IMR-90 (cell line): Measurements from ENCODE around the gene RNF14. TPM values are rescaled to one million over a fixed set of nuclear protein-coding genes. Genes with fewer than 3 reads are reported as not detected.

Experiments used
- ATAC-seq: fragments of 200-7000 bp; cut with Tn5 transposase; 2 replicates; pipeline ENCODE4 v1.9.1; 2020; ENCODE audit warnings: low read depth, mild to moderate bottlenecking, moderate library complexity
- BruUV-seq: library from RNA; stranded (reverse); fragments of 400-500 nt; replicated peaks from 2 replicates; lab custom pipeline; 2021; lab: Mats Ljungman, UMichigan
- CTCF ChIA-PET: fragments of 300-600 bp; formaldehyde crosslinking; extraction: SDS; loops from one replicate; lab custom pipeline; 2021; ENCODE audit warnings: antibody characterized with exemption; lab: Yijun Ruan, JAX
- POLR2A ChIA-PET: fragments of 300-600 bp; sonication (Branson Sonifier 250); formaldehyde crosslinking; loops from one replicate; lab custom pipeline; 2022; ENCODE audit warnings: antibody characterized with exemption; ENCODE audit not compliant: unreplicated experiment; lab: Charles Lee
- DNase-seq: peaks from one replicate; pipeline ENCODE4 v3.0.0; 2013
- H2AFZ ChIP-seq: replicated peaks from 2 replicates; pipeline ENCODE3; 2013; ENCODE audit warnings: low read length, mild to moderate bottlenecking; ENCODE audit not compliant: poor library complexity
- H2AK5ac ChIP-seq: 2 replicates; pipeline ENCODE4 v1.6.1; 2013; ENCODE audit warnings: low read depth, low read length, inconsistent platforms
- H2AK9ac ChIP-seq: replicated peaks from 2 replicates; pipeline ENCODE3; 2013; ENCODE audit warnings: mild to moderate bottlenecking, low read depth, low read length, moderate library complexity; ENCODE audit not compliant: poor library complexity
- H2BK120ac ChIP-seq: 2 replicates; pipeline ENCODE4 v1.6.1; 2013; ENCODE audit warnings: low read depth, low read length, inconsistent platforms
- H2BK15ac ChIP-seq: 3 replicates; pipeline ENCODE4 v1.6.1; 2013; ENCODE audit warnings: low read depth, low read length, inconsistent platforms
- H2BK20ac ChIP-seq: 2 replicates; pipeline ENCODE4 v1.6.1; 2013; ENCODE audit warnings: low read depth, mild to moderate bottlenecking, inconsistent platforms, low read length, moderate library complexity
- H2BK5ac ChIP-seq: 2 replicates; pipeline ENCODE4 v1.6.1; 2013; ENCODE audit warnings: mild to moderate bottlenecking, low read depth, low read length, inconsistent platforms; ENCODE audit not compliant: poor library complexity, severe bottlenecking
- H3K14ac ChIP-seq: replicated peaks from 2 replicates; pipeline ENCODE4 v1.6.1; 2013; ENCODE audit warnings: low read depth, low read length, inconsistent platforms
- H3K18ac ChIP-seq: 2 replicates; pipeline ENCODE4 v1.6.1; 2013; ENCODE audit warnings: low read depth, low read length, control low read depth
- H3K23ac ChIP-seq: 2 replicates; pipeline ENCODE4 v1.6.1; 2013; ENCODE audit warnings: low read depth, low read length, inconsistent platforms
- H3K27ac ChIP-seq: 2 replicates; pipeline ENCODE4 v1.5.1; 2013; ENCODE audit warnings: mild to moderate bottlenecking, control low read depth, low read length; ENCODE audit not compliant: insufficient read depth
- H3K27me3 ChIP-seq: 2 replicates; pipeline ENCODE4 v1.6.1; 2013; ENCODE audit warnings: low read length; ENCODE audit not compliant: control insufficient read depth, insufficient read depth
- H3K36me3 ChIP-seq: 2 replicates; pipeline ENCODE4 v1.6.1; 2013; ENCODE audit warnings: low read length, mixed read lengths; ENCODE audit not compliant: control insufficient read depth, insufficient read depth
- H3K4ac ChIP-seq: 2 replicates; pipeline ENCODE4 v1.6.1; 2013; ENCODE audit warnings: low read depth, low read length, inconsistent platforms
- H3K4me1 ChIP-seq: 2 replicates; pipeline ENCODE4 v1.6.1; 2013; ENCODE audit warnings: low read length, mixed read lengths; ENCODE audit not compliant: control insufficient read depth, insufficient read depth
- H3K4me2 ChIP-seq: 2 replicates; pipeline ENCODE4 v1.6.1; 2013; ENCODE audit warnings: low read depth, mild to moderate bottlenecking, control low read depth, low read length, moderate library complexity
- H3K4me3 ChIP-seq: 2 replicates; pipeline ENCODE4 v1.5.1; 2013; ENCODE audit warnings: low read depth, mild to moderate bottlenecking, control low read depth, low read length, moderate library complexity; ENCODE audit not compliant: insufficient read depth
- H3K56ac ChIP-seq: 2 replicates; pipeline ENCODE4 v1.6.1; 2013; ENCODE audit warnings: low read length, inconsistent platforms; ENCODE audit not compliant: insufficient read depth; ENCODE audit errors: extremely low read depth
- H3K79me1 ChIP-seq, 2 experiments: 2 replicates each; pipeline ENCODE4 v1.6.1; 2013; ENCODE audit warnings: low read length in 2 of 2, inconsistent platforms in 1 of 2, low read depth in 1 of 2
- H3K9ac ChIP-seq: 2 replicates; pipeline ENCODE4 v1.6.1; 2013; ENCODE audit warnings: low read depth, low read length, control low read depth
- H3K9me1 ChIP-seq: 2 replicates; pipeline ENCODE4 v1.6.1; 2013; ENCODE audit warnings: low read length, inconsistent platforms; ENCODE audit not compliant: insufficient read depth
- H3K9me3 ChIP-seq: 2 replicates; pipeline ENCODE4 v1.6.1; 2013; ENCODE audit warnings: low read length; ENCODE audit not compliant: control insufficient read depth, insufficient read depth
- H4K20me1 ChIP-seq: 2 replicates; pipeline ENCODE4 v1.6.1; 2013; ENCODE audit warnings: low read length, inconsistent platforms; ENCODE audit not compliant: insufficient read depth
- H4K5ac ChIP-seq: 2 replicates; pipeline ENCODE4 v1.6.1; 2013; ENCODE audit warnings: mild to moderate bottlenecking, low read depth, low read length, control low read depth
- H4K8ac ChIP-seq, 2 experiments: 2 replicates each; pipeline ENCODE4 v1.6.1; 2013; ENCODE audit warnings: low read depth in 2 of 2, low read length in 2 of 2, control low read depth in 1 of 2, inconsistent platforms in 1 of 2
- H4K91ac ChIP-seq: 2 replicates; pipeline ENCODE4 v1.6.1; 2013; ENCODE audit warnings: low read depth, low read length, inconsistent platforms; ENCODE audit not compliant: insufficient read depth
- BHLHE40 ChIP-seq: fragments of 150-350 bp; IDR thresholded peaks from 2 replicates; pipeline ENCODE4 v1.6.1; 2016; ENCODE audit warnings: mild to moderate bottlenecking, low read depth, low read length
- CEBPB ChIP-seq: IDR thresholded peaks from 2 replicates; pipeline ENCODE4 v1.6.1; 2012; ENCODE audit warnings: low read depth, low read length, improper control_type of control experiment
- CHD1 ChIP-seq: IDR thresholded peaks from 2 replicates; pipeline ENCODE4 v1.6.1; 2012; ENCODE audit warnings: low read depth, low read length, improper control_type of control experiment
- ELK1 ChIP-seq: fragments of 150-350 bp; IDR thresholded peaks from 2 replicates; pipeline ENCODE4 v1.6.1; 2016; ENCODE audit warnings: low read depth, mild to moderate bottlenecking, low read length, moderate library complexity, borderline replicate concordance
- FOS ChIP-seq: fragments of 150-350 bp; IDR thresholded peaks from 2 replicates; pipeline ENCODE4 v1.6.1; 2016; ENCODE audit warnings: low read depth, low read length
- MAFK ChIP-seq: IDR thresholded peaks from 2 replicates; pipeline ENCODE4 v1.6.1; 2012; ENCODE audit warnings: low read depth, low read length, improper control_type of control experiment
- MAZ ChIP-seq: IDR thresholded peaks from 2 replicates; pipeline ENCODE4 v1.6.1; 2012; ENCODE audit warnings: low read depth, mild to moderate bottlenecking, low read length, improper control_type of control experiment, moderate library complexity, borderline replicate concordance
- MXI1 ChIP-seq: IDR thresholded peaks from 2 replicates; pipeline ENCODE4 v1.6.1; 2012; ENCODE audit warnings: low read depth, mild to moderate bottlenecking, low read length, moderate library complexity, borderline replicate concordance
- NFE2L2 ChIP-seq: fragments of 150-350 bp; IDR thresholded peaks from 2 replicates; pipeline ENCODE4 v1.6.1; 2016; ENCODE audit warnings: low read depth, mild to moderate bottlenecking, low read length
- POLR2A ChIP-seq: IDR thresholded peaks from 2 replicates; pipeline ENCODE4 v1.6.1; 2012; ENCODE audit warnings: mild to moderate bottlenecking, low read depth, low read length
- RAD21 ChIP-seq: IDR thresholded peaks from 2 replicates; pipeline ENCODE4 v1.6.1; 2012; ENCODE audit warnings: low read length, improper control_type of control experiment
- RCOR1 ChIP-seq: IDR thresholded peaks from 2 replicates; pipeline ENCODE4 v1.6.1; 2012; ENCODE audit warnings: mild to moderate bottlenecking, low read length, improper control_type of control experiment; ENCODE audit not compliant: insufficient replicate concordance
- RFX5 ChIP-seq: IDR thresholded peaks from 2 replicates; pipeline ENCODE4 v1.8.0; 2012; ENCODE audit warnings: low read depth, mild to moderate bottlenecking, low read length, moderate library complexity
- SMC3 ChIP-seq: fragments of 150-350 bp; IDR thresholded peaks from 2 replicates; pipeline ENCODE4 v1.6.1; 2016; ENCODE audit warnings: low read depth, mild to moderate bottlenecking, antibody characterized with exemption, low read length, moderate library complexity
- WGBS, 2 experiments: methylation state at CpG; one replicate each; pipeline versions ENCODE4 v1.1.5 to v1.1.7; 2013; ENCODE audit warnings: missing lambda C conversion rate in 2 of 2; ENCODE audit not compliant: insufficient read length in 1 of 2; ENCODE audit errors: extremely low coverage in 2 of 2; 5-methylcytosine and 5-hydroxymethylcytosine counted together
- dilution Hi-C: fragments of 300-500 bp; cut with HindIII; formaldehyde crosslinking; loops from one replicate; pipeline ENCODE4 v1.14.3; 2018; ENCODE audit warnings: low sequenced_read_pairs; ENCODE audit not compliant: unreplicated experiment
- in situ Hi-C: fragments of 300-500 bp; cut with MboI; formaldehyde crosslinking; loops from 3 replicates; pipeline ENCODE4 v1.14.3; 2019; ENCODE audit warnings: low sequenced_read_pairs, inconsistent platforms, mixed read lengths
- intact Hi-C: fragments of 100-400 bp; cut with micrococcal nuclease; formaldehyde crosslinking; loops from 2 replicates; pipeline ENCODE4 v1.10.0; 2022
- polyA plus RNA-seq, 3 experiments: library from polyadenylated mRNA; depleted of rRNA; stranded (reverse); fragments of >200 nt; gene quantifications; 2 replicates each; pipeline ENCODE4 v1.2.3, GENCODE V29; 2012; ENCODE audit warnings: low replicate concordance in 1 of 3
- total RNA-seq: library from RNA; depleted of rRNA; stranded (reverse); fragments of >200 nt; gene quantifications from 2 replicates; pipeline ENCODE4 v1.2.3, GENCODE V29; 2012
- TF ChIP-seq, protein P1 (sequence below): fragments of 150-350 bp; IDR thresholded peaks from 2 replicates; pipeline ENCODE4 v1.6.1; 2017; ENCODE audit warnings: mild to moderate bottlenecking, antibody characterized with exemption, low read length, low read depth
- TF ChIP-seq, protein P2 (sequence below): conservative IDR thresholded peaks from 2 replicates; pipeline ENCODE4 v1.5.1; 2012; ENCODE audit warnings: mild to moderate bottlenecking, low read depth, low read length, improper control_type of control experiment

RNF14 gene
- total and polyA plus RNA-seq, 2 of the 4 experiments (the other 2 are of a cell fraction) = 36.1 to 106 TPM

- no peak overlapping the region for H3K4me2 ChIP-seq
- ChIA-PET POLR2A (no interaction called here), CTCF (interaction anchor here (1.8 to 2.7 kb wide), 2 partner anchors 11 to 21 kb away, joined by 5 to 15 read pairs; partner anchors contain the start of gene RNF14)
- in situ Hi-C loops = no loop called here
- H4K8ac ChIP-seq = no peak overlapping the region
- H3K79me1 ChIP-seq = no peaks in the 10 kb centered on the region
- H2BK20ac ChIP-seq = no peak overlapping the region
- no peak overlapping the region for H2BK5ac ChIP-seq
- no peaks in the 10 kb centered on the region for H3K4me1 ChIP-seq
- no peak for DNase-seq
- no peak overlapping the region for H2BK120ac ChIP-seq
- no peak overlapping the region for H2AK5ac ChIP-seq
- no peak overlapping the region for H3K4ac ChIP-seq
- no CpG with 5 or more reads among the region's 2 CpGs for WGBS, 2 experiments
- peaks cover 22% of the 10 kb centered on the region for H3K27me3 ChIP-seq
- H3K9me3 ChIP-seq = no peaks in the 10 kb centered on the region
- H3K36me3 ChIP-seq = no peaks in the 10 kb centered on the region
- intact Hi-C loops = no loop called here
- H3K4me3 ChIP-seq = no peak overlapping the region
- dilution Hi-C loops = no loop called here
- H3K9ac ChIP-seq = no peak overlapping the region
- H3K27ac ChIP-seq = no peak overlapping the region
- no peak overlapping the region for H3K56ac ChIP-seq
- H4K91ac ChIP-seq = no peak overlapping the region
- ATAC-seq = no peak
- no peaks in the 10 kb centered on the region for H4K20me1 ChIP-seq
- no peak overlapping the region for H3K18ac ChIP-seq
- BruUV-seq = no TSS peak
- no peaks in the 10 kb centered on the region for H3K9me1 ChIP-seq
- H2AK9ac ChIP-seq = no peak overlapping the region
- no peak overlapping the region for H3K14ac ChIP-seq
- no peak overlapping the region for H4K5ac ChIP-seq
- no peak overlapping the region for H2BK15ac ChIP-seq
- H2AFZ ChIP-seq = no peak overlapping the region
- TF ChIP-seq, protein P1, sequence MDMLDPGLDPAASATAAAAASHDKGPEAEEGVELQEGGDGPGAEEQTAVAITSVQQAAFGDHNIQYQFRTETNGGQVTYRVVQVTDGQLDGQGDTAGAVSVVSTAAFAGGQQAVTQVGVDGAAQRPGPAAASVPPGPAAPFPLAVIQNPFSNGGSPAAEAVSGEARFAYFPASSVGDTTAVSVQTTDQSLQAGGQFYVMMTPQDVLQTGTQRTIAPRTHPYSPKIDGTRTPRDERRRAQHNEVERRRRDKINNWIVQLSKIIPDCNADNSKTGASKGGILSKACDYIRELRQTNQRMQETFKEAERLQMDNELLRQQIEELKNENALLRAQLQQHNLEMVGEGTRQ = no peak
- TF ChIP-seq NFE2L2 (no peak), MAZ (no peak), RCOR1 (no peak), FOS (no peak), BHLHE40 (no peak), MAFK (no peak), POLR2A (no peak), RFX5 (no peak), CHD1 (no peak), SMC3 (no peak), CEBPB (no peak), MXI1 (no peak), ELK1 (no peak), RAD21 (no peak)
- TF ChIP-seq, protein P2, sequence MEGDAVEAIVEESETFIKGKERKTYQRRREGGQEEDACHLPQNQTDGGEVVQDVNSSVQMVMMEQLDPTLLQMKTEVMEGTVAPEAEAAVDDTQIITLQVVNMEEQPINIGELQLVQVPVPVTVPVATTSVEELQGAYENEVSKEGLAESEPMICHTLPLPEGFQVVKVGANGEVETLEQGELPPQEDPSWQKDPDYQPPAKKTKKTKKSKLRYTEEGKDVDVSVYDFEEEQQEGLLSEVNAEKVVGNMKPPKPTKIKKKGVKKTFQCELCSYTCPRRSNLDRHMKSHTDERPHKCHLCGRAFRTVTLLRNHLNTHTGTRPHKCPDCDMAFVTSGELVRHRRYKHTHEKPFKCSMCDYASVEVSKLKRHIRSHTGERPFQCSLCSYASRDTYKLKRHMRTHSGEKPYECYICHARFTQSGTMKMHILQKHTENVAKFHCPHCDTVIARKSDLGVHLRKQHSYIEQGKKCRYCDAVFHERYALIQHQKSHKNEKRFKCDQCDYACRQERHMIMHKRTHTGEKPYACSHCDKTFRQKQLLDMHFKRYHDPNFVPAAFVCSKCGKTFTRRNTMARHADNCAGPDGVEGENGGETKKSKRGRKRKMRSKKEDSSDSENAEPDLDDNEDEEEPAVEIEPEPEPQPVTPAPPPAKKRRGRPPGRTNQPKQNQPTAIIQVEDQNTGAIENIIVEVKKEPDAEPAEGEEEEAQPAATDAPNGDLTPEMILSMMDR = no peak
- H3K23ac ChIP-seq = no peak overlapping the region
These were observed 20.1 kb upstream of the RNF14 start for GRCh38 chr5:141948812-141949211.
